Cardiac fibroblast (primary cell): ENCODE results near the gene IFIT2.
A peak's percentile ranks its signal among the peaks of the same experiment; 100 is the strongest.

Source experiments
- DNase-seq, 2 donors: peaks; one replicate each; pipeline versions ENCODE4 v3.0.0 to v3.0.0-alpha.2; 2010; ENCODE audit warnings: low read depth in 2 of 2
- H3K4me3 ChIP-seq, 2 donors: replicated peaks in 1 of 2; 1 replicate in 1 of 2; 2 replicates in 1 of 2; pipeline ENCODE4 v1.5.1; 2011; ENCODE audit warnings: low read depth in 2 of 2, low read length in 2 of 2, mild to moderate bottlenecking in 2 of 2, moderate library complexity in 1 of 2
- CTCF ChIP-seq: IDR thresholded peaks from one replicate; pipeline ENCODE4 v1.5.1; 2011; ENCODE audit warnings: low read depth, mild to moderate bottlenecking, low read length, inconsistent platforms

The IFIT2 gene

GRCh38 chr10:89342206-89342958, 40.5 kb downstream of the IFIT2 start:
- H3K4me3 ChIP-seq = peak overlapping the region in 1 of 2 donors; percentile 16

GRCh38 chr10:89343089-89343767, 41.4 kb downstream of the IFIT2 start:
- no peak for TF ChIP-seq CTCF
- no peak for DNase-seq
- no peak overlapping the region for H3K4me3 ChIP-seq

More at GRCh38 chr10:89342206-89342958, 40.5 kb downstream of the IFIT2 start:
- DNase-seq = peak; percentile 88 to 96
- no peak for TF ChIP-seq CTCF

GRCh38 chr10:89344156-89344555, 42.3 kb downstream of the IFIT2 start:
- H3K4me3 ChIP-seq = no peak overlapping the region
- TF ChIP-seq CTCF = no peak
- DNase-seq = no peak

- no peak overlapping the region for H3K4me3 ChIP-seq
- DNase-seq = no peak
- TF ChIP-seq CTCF = no peak
Measured at GRCh38 chr10:89345367-89346000, 43.6 kb downstream of the IFIT2 start.

GRCh38 chr10:89346405-89347254, 44.8 kb downstream of the IFIT2 start:
- H3K4me3 ChIP-seq = no peak overlapping the region
- TF ChIP-seq CTCF = no peak
- DNase-seq = peak; percentile 79 to 86

GRCh38 chr10:89347701-89348457, 46.0 kb downstream of the IFIT2 start:
- DNase-seq = no peak

More at GRCh38 chr10:89347701-89348457, 46.0 kb downstream of the IFIT2 start:
- H3K4me3 ChIP-seq = no peak overlapping the region
- TF ChIP-seq CTCF = no peak
